ENCODE results near the gene C1QTNF8.

C1QTNF8 gene

DNA sequence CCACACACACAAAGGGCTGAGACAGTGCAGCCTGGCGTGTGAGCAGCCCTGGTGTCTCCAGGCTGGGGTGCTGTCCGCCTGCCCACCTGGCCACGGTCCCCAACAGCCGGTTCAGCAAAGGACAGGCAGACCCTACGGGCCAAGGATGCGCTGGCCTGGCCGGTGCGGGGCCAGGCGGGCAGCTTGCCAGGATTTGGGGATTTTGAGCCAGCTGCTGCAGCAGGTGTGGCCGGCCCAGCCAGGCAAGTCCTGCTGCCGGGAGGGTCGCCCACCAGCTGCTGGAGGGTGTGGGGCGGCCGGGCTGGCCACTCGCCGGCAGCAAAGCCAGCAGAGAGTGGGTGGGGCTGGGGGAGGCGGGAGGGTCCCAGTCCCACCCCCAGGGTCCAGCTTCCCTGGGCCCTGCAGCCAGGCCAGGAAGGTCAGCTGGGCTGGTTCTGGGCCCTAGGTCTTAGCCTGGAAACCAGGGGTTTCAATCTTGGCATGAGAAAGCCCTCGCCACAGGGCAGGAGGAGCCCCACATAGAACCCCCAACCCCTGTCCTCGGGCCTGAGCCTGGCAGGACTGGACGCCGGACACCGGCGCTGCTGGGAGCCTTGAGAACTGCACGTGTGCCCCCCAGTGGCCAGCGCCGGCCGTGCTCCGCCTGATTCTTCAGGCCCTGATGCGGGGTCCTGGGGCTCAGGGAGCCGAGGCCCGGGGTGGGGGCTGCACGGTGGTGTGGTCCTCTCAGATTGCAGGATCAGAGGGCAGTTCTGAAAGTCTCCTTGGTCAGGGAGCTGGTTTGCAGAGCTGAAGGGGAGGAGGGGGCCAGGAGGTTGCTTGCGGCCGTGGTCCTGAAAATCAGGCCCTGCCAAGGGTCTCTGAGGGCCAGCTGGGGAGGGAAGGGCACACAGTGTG is 41.1 kb downstream of the C1QTNF8 start:
- peak in 1 of 2 donors; percentile 2 for DNase-seq

DNA sequence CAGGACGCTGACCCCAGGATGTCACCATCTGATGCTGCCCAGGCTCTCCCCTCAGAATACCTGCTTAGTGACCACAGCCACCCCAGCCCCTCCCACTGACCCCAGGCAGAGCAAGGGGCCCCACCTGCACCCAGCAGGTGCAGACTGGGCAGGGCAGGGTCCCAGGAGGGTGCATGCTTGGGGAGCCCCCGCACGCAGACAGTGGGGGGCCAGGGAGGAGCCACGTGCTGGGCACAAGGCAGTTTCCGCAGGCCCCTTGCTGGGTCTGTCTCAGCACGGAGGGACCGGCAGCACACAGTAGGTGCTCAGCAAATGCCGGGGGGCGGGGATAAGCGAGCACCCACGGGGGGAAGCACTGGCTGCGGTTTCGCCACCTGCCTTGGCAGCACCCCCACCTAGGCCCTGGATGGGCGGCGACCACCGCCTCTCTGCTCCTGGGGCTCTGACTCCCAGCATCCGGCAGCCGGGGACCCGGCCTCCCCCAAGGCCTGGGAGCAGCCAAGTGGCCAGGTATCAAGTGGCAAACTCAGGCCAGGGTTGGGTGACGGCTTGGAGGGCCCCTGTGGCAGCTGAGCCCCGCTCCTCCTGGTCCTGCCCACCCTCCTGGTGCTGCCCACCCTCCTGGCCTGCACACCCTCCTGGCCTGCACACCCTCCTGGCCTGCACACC is 42.2 kb downstream of the C1QTNF8 start:
- DNase-seq: no peak

DNA sequence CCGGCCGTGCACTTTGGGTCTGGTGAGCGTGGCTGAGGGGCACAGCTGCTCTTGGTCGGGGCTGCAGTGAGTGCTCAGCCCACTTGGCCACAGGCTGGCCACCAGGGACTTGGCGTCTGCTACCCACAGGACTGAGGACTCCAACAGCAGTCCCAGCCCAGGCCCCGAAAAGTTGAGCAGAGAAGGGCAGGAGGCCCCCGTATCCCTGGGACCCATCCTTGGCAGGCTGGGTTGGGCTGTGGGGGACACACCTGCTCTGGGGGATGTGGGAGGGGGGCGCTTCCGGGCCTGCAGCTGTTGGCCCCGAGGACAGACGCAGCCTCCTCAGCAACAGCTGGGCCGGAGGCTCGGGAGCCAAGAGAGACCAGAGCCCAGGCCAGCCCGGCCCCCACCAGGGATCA is 42.9 kb downstream of the C1QTNF8 start:
- no peak for DNase-seq

DNA sequence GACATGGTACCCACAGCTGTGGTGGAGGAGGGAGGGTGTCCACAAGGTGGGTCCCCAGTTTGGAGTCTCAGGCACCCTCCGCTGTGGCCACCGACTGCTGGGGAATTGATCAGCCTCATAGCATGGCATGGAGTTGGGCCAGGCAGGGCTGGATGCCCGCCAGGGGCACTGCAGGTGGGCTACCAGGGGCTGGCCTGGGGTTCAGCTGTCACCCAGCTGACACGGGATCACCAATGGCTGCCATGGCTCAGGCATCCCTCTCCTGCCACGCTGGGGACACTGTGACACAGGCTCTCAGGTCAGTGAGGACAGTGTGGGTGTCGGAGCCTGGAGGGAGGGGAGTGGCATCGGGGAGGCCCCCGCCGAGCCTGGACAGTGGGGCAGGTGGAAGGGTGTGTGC is 43.3 kb downstream of the C1QTNF8 start:
- no peak for DNase-seq

DNA sequence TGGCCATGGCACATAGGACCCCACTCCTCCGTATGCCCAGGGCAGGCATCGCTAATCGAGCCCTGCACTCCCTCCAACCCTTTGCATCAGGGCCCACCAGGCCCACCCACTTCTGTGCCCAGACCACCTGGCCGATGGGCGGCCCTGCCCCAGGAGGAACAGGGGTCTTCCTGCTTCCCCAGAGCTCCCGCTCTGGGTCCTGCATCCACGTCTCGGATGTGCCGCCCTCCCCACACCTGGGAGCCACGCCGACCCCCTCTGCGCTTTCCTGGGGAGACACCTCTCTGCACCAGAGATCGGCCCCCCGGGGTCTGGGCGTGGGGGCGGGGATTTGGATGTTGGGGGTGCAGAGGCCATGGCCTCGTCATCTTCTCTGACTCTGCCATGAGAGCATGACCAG is 44.6 kb downstream of the C1QTNF8 start:
- DNase-seq: no peak

DNA sequence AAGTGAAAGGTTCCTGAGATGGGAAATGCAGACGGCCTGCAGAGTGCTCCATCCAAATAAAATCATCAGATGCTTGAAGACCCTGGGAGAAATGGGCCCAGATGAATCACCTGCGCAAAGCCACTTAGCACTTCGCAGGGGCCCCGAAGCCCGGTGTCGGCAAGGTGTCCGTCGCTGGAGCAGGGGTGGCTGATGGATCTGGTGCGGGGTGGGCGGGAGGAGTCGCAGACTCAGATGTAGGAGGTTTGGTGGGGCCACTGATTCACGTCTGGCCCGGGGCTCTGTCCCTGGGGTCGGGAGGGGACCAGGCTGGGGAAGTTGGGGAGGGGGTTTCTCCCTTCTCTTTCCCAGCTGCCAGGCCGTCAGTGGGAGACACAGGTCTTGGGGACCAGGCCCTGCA is 45.1 kb downstream of the C1QTNF8 start:
- no peak for DNase-seq

DNA sequence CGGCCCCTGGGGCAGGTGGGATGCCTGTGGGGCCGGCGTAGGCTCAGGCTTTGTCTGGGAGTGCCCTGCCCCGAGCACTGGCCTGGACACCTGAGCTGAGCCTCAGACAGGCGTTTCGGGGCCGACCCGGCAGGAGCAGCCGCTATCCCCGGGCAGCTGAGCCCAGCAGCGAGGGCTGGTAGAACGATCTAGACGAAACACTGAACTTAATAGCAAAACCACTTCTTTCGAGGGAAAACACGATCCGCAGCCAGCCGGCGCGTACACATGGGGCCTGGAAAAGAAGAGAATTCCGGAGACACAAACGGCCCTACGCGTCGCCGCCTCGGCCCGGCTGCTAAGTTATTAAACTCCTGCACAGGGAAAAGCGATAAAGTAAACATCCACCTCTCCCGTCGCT is 45.5 kb downstream of the C1QTNF8 start:
- no peak for DNase-seq

DNA sequence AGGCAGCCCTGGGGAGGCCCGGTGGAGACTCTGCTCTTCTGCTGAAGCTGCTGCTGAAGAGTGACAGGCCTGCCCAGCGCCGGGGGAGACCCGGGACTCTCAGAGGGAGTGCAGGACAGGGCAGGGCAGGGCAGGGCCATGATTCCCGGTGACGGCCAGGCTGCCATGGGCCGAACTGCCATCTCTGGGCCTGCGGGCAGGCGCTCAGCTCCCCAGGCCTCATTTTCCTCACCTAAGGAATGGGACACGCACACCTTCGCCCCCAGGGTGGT is 46.1 kb downstream of the C1QTNF8 start:
- DNase-seq: no peak

DNA sequence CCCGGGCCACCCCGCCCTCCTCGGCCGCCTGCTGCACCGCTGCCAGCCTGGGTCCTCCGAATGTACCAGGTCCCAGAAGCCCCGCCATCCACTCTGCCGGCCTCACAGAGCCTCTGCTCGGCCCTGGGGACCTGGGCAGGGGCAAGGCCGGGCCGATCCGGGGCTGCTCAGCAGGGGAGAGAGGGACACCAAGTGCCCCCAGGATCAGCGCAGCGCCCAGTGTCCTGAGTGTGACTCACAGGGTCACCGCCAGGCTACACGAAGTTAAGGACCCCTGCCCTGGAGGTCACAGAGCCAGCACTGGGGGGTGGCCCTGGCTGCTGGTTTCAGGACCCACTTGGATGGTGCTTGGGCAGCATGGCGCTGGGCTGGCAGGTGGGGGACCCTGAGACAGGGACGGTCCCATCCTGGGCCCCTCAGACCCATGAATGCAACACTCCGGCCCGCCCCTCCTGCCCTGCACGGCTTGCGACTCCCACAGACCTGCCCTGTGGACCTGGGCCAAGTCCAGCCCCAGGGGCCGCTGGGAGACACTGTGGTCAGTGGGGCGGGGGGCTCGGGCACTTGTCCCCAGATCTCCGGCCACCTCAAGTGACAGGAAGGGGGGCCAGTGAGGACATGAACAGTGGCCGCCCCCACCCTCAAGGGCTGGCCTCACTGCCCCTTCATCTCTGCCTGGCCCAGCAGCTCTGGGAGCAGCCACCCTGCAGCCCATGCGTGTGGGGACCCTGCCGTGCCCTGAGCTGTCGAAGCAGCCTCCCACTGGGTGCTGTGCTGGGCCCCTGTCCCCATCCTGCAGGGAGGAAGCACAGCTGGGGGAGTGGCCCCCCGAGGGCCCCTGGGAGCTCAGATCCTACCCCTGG is 46.7 kb downstream of the C1QTNF8 start:
- no peak for DNase-seq

DNA sequence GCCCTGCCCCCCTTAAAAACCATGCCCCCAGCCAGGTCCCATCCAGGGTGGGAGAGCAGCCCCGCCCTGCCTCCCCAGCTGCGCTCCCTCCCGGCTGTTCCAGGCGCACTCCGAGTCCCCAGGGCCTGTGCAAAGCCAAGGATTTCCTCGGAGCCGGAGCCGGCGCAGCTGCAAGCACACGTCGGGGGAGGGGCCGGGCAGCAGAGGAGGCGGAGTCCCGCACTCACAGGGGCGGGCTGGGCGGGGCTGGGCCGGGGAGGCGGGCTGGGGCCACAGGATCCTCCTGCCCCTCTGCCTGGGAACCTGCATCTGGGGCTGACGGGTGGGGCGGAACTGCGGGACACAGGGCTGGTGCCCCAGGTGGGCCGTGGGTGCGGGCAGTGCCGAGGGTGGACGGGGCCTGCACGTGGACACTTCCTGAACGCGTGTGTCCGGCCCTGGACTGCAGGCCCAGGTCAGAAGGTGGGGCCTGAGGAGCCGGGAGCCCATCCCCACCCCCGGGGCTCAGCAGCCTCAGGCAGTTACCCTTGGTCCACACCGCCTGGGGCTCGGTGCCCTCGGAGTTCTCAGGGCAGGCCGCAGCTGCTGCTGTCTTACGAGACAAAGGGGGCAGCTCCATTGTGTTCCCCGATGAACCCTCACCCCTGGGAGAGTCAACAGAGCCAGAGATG is 47.5 kb downstream of the C1QTNF8 start:
- no peak for DNase-seq

DNA sequence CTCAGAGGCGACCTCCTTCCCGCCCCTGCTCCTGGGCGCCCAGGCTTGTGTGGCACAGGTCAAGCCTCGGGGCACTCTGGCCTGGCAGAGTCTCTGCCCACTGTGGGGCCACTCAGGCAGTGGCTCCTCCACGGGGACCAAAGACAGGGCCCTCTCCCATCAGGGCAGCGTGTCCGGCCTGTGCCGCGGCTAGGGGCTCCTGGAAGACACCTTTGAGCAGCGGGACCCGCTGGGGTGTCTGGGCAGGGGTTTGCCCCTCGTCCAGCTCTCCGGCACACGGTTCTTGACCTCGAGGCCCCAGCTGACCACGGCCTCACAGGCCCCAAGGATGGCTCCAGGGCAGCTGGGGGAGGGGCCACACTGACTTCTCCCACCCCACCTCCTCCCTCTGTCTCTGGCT is 48.2 kb downstream of the C1QTNF8 start:
- DNase-seq: no peak

DNA sequence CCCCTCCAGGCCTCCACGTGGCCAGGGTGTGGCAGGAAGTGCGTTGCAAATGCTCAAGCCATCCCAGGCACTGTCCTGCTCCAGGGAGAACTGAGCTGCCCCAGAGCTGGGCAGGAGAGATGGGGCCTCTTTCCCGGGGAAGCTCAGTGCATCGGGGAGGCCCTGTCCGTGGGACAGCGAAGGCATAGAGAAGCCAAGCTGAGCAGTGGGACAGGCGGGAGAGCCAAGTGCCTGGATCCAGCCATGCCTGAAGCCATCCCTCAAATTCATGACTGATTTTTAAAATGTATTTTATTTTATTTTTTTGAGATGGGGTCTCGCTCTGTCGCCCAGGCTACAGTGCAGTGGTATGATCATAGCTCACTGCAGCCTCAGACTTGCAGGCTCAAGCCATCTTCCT is 48.9 kb downstream of the C1QTNF8 start:
- no peak for DNase-seq

DNA sequence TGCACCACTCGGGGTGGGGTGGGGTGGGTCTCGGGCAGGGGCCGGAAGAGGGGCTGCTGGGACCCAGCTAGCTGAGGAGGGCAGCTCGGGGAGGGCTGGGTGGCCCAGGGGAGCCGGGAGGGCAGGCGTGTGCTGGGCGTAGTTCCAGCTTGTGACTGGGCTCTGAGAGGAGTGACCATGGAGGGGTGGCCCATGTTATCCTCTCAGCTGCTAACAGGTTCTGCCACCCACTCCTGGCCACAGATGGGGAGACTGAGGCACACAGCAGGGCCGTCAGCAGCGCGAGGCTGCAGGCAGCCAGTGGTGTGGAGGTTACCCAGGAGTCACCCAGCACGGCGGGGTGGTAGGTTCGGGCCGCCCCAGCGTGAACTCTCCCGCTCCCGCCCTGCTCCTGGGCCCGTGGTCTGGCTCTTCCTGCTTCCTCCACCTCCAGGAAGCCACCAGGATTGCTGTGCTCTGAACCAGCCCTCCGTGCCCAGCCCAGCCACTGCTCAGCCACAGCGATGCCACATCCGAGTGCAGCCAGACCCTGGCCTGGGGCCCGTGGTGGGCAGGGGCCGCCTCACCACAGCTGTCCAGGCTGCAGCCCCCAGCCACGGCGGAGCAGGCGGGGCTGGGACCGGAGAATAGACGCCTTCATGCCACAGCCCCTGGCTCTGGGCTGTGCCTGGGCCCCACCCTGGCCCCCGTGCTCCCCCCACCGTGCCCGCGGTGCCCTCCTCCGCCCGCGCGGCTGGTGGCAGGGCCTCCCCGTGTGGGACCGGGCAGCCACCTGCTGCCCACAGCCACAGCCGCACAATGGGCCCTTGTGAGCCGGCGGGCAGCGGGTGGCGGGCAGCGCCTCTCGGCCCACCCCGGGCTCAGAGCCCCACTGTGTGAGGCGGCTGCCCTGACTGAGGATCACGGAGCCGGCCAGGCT is 49.8 kb downstream of the C1QTNF8 start:
- DNase-seq: no peak

DNA sequence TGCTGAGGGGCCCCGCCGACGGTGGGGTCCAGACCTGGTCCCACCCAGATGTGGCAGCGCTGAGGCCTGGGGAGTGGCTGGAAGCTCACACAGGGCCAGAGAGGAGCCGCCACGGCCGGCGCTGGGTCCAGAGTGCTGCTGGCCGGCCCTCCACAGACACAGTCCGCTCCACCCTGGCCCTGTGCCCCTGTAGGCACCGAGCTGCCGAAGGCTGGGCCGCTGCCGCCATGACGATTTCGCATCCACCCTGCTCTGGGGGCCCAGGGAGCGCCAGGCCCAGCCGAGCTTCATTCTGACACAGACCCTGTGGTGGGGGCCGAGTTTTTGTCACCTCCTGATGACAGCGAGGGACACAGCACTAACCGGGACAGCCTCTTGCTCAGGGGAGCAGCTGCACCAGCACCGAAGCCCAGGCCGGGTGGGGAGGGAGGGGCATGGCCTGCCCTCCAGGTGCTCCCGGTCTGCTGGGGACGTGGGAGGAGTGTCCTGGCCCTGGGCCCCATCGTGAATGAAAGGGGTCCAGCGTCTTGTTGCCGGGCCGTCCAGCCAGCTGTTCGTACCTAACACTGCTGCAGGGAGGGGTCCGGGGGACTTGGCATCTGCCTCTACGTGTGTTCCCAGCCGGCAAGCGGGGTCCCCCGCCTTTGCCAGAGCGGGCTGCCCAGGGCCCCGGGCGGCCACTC is 50.6 kb downstream of the C1QTNF8 start:
- DNase-seq: no peak

DNA sequence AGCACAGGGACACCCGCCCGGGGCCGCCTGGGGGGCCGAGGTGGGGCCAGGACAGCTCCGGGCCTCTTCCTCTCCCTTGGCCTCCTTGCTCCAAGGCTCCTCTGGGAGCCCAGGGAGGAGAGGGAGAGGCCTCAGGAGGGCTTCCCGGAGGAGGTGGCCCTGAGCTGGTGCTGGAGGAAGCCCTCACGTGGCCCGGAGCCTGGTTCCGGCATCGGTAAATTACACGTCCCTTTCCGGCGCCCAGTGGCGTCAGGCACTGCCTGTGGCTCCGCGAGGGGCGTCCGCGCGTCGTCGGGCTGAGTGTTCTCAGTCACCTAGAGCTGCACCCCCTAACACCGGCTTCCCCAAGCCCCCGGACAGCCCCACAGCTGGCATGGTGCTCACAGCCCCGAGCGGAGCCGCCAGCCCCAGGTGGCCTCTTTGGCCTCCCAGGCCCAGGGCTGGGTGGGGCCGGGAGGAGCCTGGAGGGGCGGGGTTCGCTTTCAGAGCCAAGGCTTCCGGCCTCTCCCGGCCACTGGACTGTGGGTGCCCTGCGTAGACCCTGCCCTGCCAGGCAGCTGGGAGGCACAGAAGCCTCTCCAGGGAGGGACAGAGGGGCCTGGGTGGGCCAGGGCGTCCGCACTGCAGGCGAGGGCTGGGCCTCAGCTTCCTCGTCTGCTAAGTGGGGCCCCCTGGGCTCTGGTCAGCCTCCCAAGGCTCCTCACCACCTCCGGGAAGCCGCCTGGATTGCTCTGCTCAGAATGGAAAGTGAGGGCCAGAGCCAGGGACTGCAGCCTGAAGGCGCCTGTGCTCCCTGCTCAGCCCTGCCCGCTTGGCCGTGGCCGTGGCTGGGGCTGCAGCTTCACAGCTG is 51.4 kb downstream of the C1QTNF8 start:
- DNase-seq: no peak

DNA sequence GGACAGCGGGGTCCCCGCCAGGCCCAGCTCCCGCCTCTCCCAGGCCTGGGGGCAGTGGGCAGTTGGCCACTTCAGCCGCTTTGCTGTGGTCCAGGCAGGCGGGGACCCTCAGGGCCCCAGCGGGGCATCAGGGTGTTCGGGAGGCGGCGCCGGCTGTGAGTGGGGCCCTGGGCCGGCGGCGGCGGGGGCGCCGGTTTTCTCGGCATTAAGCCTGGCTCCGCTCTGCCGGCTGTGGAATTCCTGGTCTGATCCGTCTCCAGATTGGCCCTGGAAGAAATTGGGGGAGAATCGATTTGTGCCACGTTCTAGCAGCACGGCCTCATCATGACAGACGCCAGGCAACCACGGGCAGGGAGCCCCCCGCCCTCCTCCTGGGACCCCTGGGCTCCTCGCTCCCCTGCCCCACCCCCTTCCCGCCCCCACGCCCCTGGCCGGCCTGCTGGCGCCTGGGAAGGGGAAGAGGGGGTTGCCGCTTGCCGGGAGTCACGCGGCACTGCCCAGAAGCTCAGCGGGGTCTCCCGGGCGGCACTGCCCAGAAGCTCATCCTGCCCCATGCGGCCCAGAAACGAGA is 52.1 kb downstream of the C1QTNF8 start:
- no peak for DNase-seq

DNA sequence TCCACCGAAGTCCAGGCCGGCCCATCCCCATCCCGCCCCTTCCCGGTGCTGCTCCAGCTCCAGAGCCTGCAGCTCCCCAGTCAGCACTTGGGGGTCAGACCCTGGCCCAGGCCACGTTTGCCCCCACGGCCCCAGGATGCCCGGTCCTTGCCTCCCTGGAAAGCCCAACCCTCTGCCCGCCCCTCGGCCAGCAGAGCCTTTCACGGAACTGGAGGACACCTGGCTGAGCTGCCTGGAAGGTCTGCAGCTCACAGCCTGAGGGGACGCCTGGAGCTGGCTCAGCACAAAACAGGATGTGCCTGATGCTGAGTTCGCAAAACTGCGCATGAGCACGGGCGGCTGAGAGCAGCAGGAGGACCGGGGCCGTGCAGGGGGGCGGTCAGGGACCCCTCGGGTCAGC is 53.2 kb downstream of the C1QTNF8 start:
- DNase-seq: no peak

DNA sequence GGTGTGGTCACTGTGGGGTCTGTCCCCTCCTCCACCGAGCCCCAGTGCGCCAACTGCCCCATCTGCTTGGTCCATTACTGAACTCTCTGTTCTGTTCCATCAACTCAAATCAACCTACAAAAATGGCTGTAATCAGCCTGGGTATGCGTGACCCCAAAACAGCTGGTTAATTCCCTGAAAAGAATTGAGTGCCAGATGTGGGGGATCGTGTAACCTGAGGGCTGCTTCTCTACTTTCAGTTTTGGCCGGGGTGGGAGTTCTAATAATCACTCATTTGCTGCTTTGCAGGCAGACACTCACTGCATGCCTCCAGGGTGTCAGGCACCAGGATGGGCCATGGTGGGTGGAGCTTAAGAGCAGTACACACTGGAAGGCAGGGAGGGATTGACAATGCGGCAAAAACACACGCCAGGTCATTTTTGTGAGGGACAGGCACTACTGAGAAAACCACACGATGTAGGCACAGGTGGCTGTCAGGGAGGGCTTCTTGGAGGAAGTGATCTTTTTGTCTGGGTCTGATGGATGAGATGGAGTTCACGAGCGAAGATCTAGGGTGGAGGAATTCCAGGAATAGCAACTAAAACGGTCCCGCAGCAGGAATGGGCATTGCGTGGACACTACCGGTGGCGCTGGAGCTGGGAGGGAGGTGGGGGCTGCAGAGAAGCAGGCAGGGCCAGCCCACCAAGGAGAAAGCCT is 53.8 kb downstream of the C1QTNF8 start:
- DNase-seq: no peak

DNA sequence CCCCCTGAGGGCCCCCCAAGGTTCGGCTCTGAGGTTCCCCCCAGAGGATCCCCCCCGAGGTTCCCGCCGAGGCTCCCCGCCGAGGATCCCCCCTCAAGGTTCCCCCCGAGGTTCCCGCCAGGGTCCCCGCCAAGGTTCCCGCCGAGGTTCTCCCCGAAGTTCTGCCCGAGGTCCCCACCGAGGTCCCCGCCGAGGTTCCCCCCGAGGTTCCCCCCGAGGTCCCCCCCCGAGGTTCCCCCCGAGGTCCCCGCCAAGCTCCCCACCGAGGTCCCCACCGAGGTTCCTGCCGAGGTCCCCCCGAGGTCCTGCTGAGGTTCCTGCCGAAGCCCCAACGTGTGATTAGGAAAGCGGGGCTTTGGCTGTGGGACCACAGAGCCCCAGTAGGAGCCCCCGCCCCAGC is 55.7 kb downstream of the C1QTNF8 start:
- no peak for DNase-seq

DNA sequence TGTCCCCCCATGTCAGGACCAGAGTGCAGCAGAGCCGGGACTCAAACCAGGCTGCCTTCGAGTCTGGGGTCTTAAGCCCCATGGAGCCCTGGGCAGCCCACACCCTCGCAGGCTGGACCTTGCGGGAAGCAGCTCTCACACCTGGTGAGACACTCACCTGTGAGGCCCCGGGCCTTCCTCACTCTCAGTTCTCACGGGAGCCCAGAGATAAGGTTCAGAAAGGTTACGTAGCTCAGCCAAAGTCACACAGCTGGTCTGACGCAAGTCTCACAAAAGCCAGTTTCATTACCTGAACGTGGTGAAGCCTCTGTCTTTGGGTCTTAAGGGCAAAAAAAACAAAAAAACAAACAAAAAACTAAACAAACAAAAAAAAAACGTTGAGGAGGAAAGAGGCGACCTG is 56.3 kb downstream of the C1QTNF8 start:
- DNase-seq: no peak

Data from bone marrow (tissue), 2 donors.